Endothelial cell of umbilical vein (primary cell): ENCODE results near the gene SCFD1. TPM values are rescaled to one million over a fixed set of nuclear protein-coding genes. Genes with fewer than 3 reads are reported as not detected.

Experiments used
- BruUV-seq: library from RNA; stranded (reverse); fragments of 400-500 nt; replicated peaks from 2 replicates; lab custom pipeline; 2021; lab: Mats Ljungman, UMichigan
- CTCF ChIA-PET: fragments of 300-600, 350-600 bp; sonication (Branson Sonifier 250); formaldehyde crosslinking; loops from one replicate; lab custom pipeline; 2021; ENCODE audit warnings: antibody characterized with exemption, inconsistent platforms; lab: Charles Lee
- POLR2A ChIA-PET: fragments of 300-600, 350-600 bp; sonication (Branson Sonifier 250); formaldehyde crosslinking; loops from one replicate; lab custom pipeline; 2021; ENCODE audit warnings: antibody characterized with exemption, inconsistent platforms; lab: Charles Lee
- DNase-seq: peaks from one replicate; pipeline ENCODE4 v3.0.0-alpha.2; 2011; ENCODE audit warnings: low read depth, low spot score
- FAIRE-seq: peaks from 2 replicates; lab custom pipeline; 2011; peaks lifted over from hg19 to GRCh38; lab: Jason Lieb, UNC
- H2AFZ ChIP-seq: 2 replicates; pipeline ENCODE4 v1.6.0; 2012; ENCODE audit warnings: low read depth, low read length, control low read depth, inconsistent platforms
- H3K27ac ChIP-seq: 2 replicates; pipeline ENCODE4 v1.5.1; 2011; ENCODE audit warnings: low read depth, mild to moderate bottlenecking, control low read depth, low read length, moderate library complexity; ENCODE audit not compliant: insufficient read depth
- H3K27me3 ChIP-seq, 2 experiments: 2 replicates each; pipeline versions ENCODE4 v1.6.0 to v1.6.1; 2011; ENCODE audit warnings: low read length in 2 of 2, mixed read lengths in 1 of 2; ENCODE audit not compliant: control insufficient read depth in 2 of 2, insufficient read depth in 2 of 2
- H3K36me3 ChIP-seq, 2 experiments: 2 replicates in 1 of 2; 3 replicates in 1 of 2; pipeline ENCODE4 v1.5.1; 2011; ENCODE audit warnings: low read length in 2 of 2, mild to moderate bottlenecking in 1 of 2, moderate library complexity in 1 of 2; ENCODE audit not compliant: control insufficient read depth in 2 of 2, insufficient read depth in 2 of 2; ENCODE audit errors: extremely low read depth in 1 of 2
- H3K4me1 ChIP-seq: 3 replicates; pipeline ENCODE4 v1.5.1; 2011; ENCODE audit warnings: mild to moderate bottlenecking, low read length; ENCODE audit not compliant: control insufficient read depth, insufficient read depth; ENCODE audit errors: extremely low read depth
- H3K4me2 ChIP-seq: 2 replicates; pipeline ENCODE4 v1.6.1; 2011; ENCODE audit warnings: low read length, control low read depth, mixed read lengths; ENCODE audit not compliant: insufficient read depth
- H3K4me3 ChIP-seq, 3 experiments: fragments of 200-600 bp in 1 of 3; sonication (generic), shearing (Covaris generic) in 1 of 3; replicated peaks in 1 of 3; 2 replicates each; pipeline ENCODE4 v1.5.1; 2011 to 2016; ENCODE audit warnings: control low read depth in 3 of 3, low read length in 3 of 3, mild to moderate bottlenecking in 2 of 3, inconsistent platforms in 1 of 3, low read depth in 1 of 3, moderate library complexity in 1 of 3; ENCODE audit not compliant: insufficient read depth in 1 of 3
- H3K79me2 ChIP-seq: 2 replicates; pipeline ENCODE4 v1.6.0; 2012; ENCODE audit warnings: low read length, inconsistent platforms; ENCODE audit not compliant: control insufficient read depth, insufficient read depth
- H3K9ac ChIP-seq: replicated peaks from 2 replicates; pipeline ENCODE3; 2011; ENCODE audit warnings: low read length, control low read depth; ENCODE audit not compliant: insufficient read depth; ENCODE audit errors: extremely low read depth
- H3K9me1 ChIP-seq: replicated peaks from 3 replicates; pipeline ENCODE4 v1.6.0; 2011; ENCODE audit warnings: mild to moderate bottlenecking, low read length; ENCODE audit not compliant: control insufficient read depth, insufficient read depth; ENCODE audit errors: extremely low read depth
- H3K9me3 ChIP-seq: replicated peaks from 2 replicates; pipeline ENCODE4 v1.5.1; 2012; ENCODE audit warnings: low read length, inconsistent platforms; ENCODE audit not compliant: control insufficient read depth, insufficient read depth
- H4K20me1 ChIP-seq: replicated peaks from 2 replicates; pipeline ENCODE3; 2011; ENCODE audit warnings: mild to moderate bottlenecking, low read length; ENCODE audit not compliant: control insufficient read depth, insufficient read depth; ENCODE audit errors: extremely low read depth
- CTCF ChIP-seq, 2 donors: IDR thresholded peaks; 1 replicate in 1 of 2; 2 replicates in 1 of 2; pipeline ENCODE4 v1.5.1; 2011; ENCODE audit warnings: low read length in 2 of 2, mild to moderate bottlenecking in 2 of 2, moderate library complexity in 2 of 2, control low read depth in 1 of 2, inconsistent platforms in 1 of 2, low read depth in 1 of 2; ENCODE audit not compliant: insufficient read depth in 1 of 2; ENCODE audit errors: extremely low read depth in 1 of 2
- EZH2 ChIP-seq: IDR thresholded peaks from 2 replicates; pipeline ENCODE4 v1.6.1; 2012; ENCODE audit warnings: borderline replicate concordance, low read depth, mild to moderate bottlenecking, moderate library complexity, low read length, inconsistent platforms; ENCODE audit not compliant: severe bottlenecking
- FOS ChIP-seq: IDR thresholded peaks from 2 replicates; pipeline ENCODE4 v1.6.1; 2011; ENCODE audit warnings: mild to moderate bottlenecking, low read length, moderate library complexity, borderline replicate concordance; ENCODE audit not compliant: insufficient read depth
- GATA2 ChIP-seq: IDR thresholded peaks from 2 replicates; pipeline ENCODE4 v1.7.0; 2011; ENCODE audit warnings: low read depth, mild to moderate bottlenecking, moderate library complexity, mixed read lengths, low read length; ENCODE audit not compliant: insufficient read length, insufficient read depth
- JUN ChIP-seq: IDR thresholded peaks from 2 replicates; pipeline ENCODE4 v1.6.1; 2011; ENCODE audit warnings: borderline replicate concordance, low read depth; ENCODE audit not compliant: insufficient read length, insufficient read depth
- MAX ChIP-seq: IDR thresholded peaks from 2 replicates; pipeline ENCODE4 v1.6.1; 2011; ENCODE audit not compliant: insufficient read depth, insufficient read length
- MYC ChIP-seq: IDR thresholded peaks from one replicate; pipeline ENCODE4 v1.6.1; 2011; ENCODE audit warnings: mild to moderate bottlenecking, low read depth, low read length
- POLR2A ChIP-seq: IDR thresholded peaks from 2 replicates; pipeline ENCODE4 v1.6.1; 2012; ENCODE audit warnings: low read depth, mild to moderate bottlenecking, control low read depth, low read length
- POLR2AphosphoS5 ChIP-seq: IDR thresholded peaks from 2 replicates; pipeline ENCODE4 v1.6.1; 2012; ENCODE audit warnings: low read depth, mild to moderate bottlenecking, control low read depth, low read length, moderate library complexity; ENCODE audit not compliant: insufficient read depth
- dilution Hi-C: fragments of 300-500 bp; cut with MboI; formaldehyde crosslinking; loops from one replicate; pipeline ENCODE4 v1.15.0; 2019; ENCODE audit warnings: low sequenced_read_pairs; ENCODE audit not compliant: extremely low pct_ligation_motif_present
- intact Hi-C: fragments of 100-400 bp; cut with micrococcal nuclease; formaldehyde crosslinking; loops from one replicate; pipeline ENCODE4 v1.10.0; 2022
- polyA plus RNA-seq, 4 experiments: library from polyadenylated mRNA; depleted of rRNA in 3 of 4; stranded (reverse) in 3 of 4; unstranded in 1 of 4; fragments of >200 nt; gene quantifications; 2 replicates each; pipeline versions ENCODE4 v1.2.1 to v1.2.3, GENCODE V29; 2011 to 2012; ENCODE audit warnings: missing spikeins in 1 of 4
- total RNA-seq: library from RNA; stranded (reverse); gene quantifications from 2 replicates; pipeline ENCODE4 v1.2.3, GENCODE V29; 2021

SCFD1 gene
- total and polyA plus RNA-seq, 2 donors (not counting 3 experiments of a cell fraction or from before 2014, with no cell fraction given) = 21.3 to 59.9 TPM

DNA sequence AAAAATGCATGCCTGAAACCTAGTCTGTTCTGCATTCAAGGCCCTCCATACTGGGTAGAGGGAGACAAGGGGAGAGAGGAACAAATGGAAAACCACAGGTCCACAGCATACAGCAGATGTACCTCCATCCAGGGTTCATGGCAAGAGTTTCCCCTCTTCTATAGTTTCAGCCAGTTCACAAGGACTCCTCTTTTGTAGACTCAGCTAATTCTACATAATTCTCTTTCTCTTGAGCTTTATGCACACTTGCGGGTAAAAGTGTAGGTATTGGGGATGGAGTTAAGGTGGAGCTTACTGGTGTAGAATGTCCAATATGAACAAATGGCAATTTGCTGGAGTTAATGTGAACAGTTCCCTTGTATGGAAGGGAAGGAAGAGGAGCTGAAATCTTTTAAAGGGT is 39.7 kb upstream of the SCFD1 start:
- ChIA-PET CTCF (no interaction called here), POLR2A (no interaction called here)
- H3K4me1 ChIP-seq = no peaks in the 10 kb centered on the region
- no TSS peak for BruUV-seq
- H3K27ac ChIP-seq = no peak overlapping the region
- no peaks in the 10 kb centered on the region for H4K20me1 ChIP-seq
- H3K79me2 ChIP-seq = peaks cover 96% of the 10 kb centered on the region
- no peak overlapping the region for H3K4me3 ChIP-seq
- no peaks in the 10 kb centered on the region for H3K27me3 ChIP-seq
- FAIRE-seq (no peak), DNase-seq (no peak)
- H3K9me3 ChIP-seq = no peaks in the 10 kb centered on the region
- TF ChIP-seq FOS (no peak), MYC (no peak), MAX (no peak), POLR2A (no peak), GATA2 (no peak), EZH2 (no peak), POLR2AphosphoS5 (no peak), JUN (no peak), CTCF (IDR thresholded peaks at IDR 0.05; ENCODE audit: extremely low read depth in 1 of 2, insufficient read depth in 1 of 2, low read depth in 1 of 2, low read length in 2 of 2) (no peak)
- dilution Hi-C loops = no loop called here
- H3K4me2 ChIP-seq = no peak overlapping the region
- no peaks in the 10 kb centered on the region for H3K9me1 ChIP-seq
- no peak overlapping the region for H2AFZ ChIP-seq
- H3K9ac ChIP-seq = no peak overlapping the region
- intact Hi-C loops = no loop called here
- peaks cover 0 to 5% of the 10 kb centered on the region in 2 experiments for H3K36me3 ChIP-seq
